K562 (cell line): ENCODE measurements around the gene CLASP1.

ENCODE experiments used
- RNF219 ChIP-seq: fragments of 250-450 bp; sonication (Bioruptor Pico); IDR thresholded peaks from 2 replicates; pipeline ENCODE4 v1.5.0; 2022; ENCODE audit warnings: mild to moderate bottlenecking
- SMC3 ChIP-seq: conservative IDR thresholded peaks from 2 replicates; pipeline ENCODE4 v1.6.1; 2011; ENCODE audit warnings: low read depth, low read length, improper control_type of control experiment; ENCODE audit not compliant: insufficient read depth

GRCh38 chr2:121519153-121519552 lies 130.1 kb downstream of the CLASP1 start:
- TF ChIP-seq SMC3 = no peak
- TF ChIP-seq RNF219 (CRISPR knock-in tag) = no peak
